IMR-90 (cell line): Measurements from ENCODE around the gene CDH22. TPM values are rescaled to one million over a fixed set of nuclear protein-coding genes. Genes with fewer than 3 reads are reported as not detected.

Experiments
- ATAC-seq: fragments of 200-7000 bp; cut with Tn5 transposase; 2 replicates; pipeline ENCODE4 v1.9.1; 2020; ENCODE audit warnings: low read depth, mild to moderate bottlenecking, moderate library complexity
- BruUV-seq: library from RNA; stranded (reverse); fragments of 400-500 nt; replicated peaks from 2 replicates; lab custom pipeline; 2021; lab: Mats Ljungman, UMichigan
- CTCF ChIA-PET: fragments of 300-600 bp; formaldehyde crosslinking; extraction: SDS; loops from one replicate; lab custom pipeline; 2021; ENCODE audit warnings: antibody characterized with exemption; lab: Yijun Ruan, JAX
- POLR2A ChIA-PET: fragments of 300-600 bp; sonication (Branson Sonifier 250); formaldehyde crosslinking; loops from one replicate; lab custom pipeline; 2022; ENCODE audit warnings: antibody characterized with exemption; ENCODE audit not compliant: unreplicated experiment; lab: Charles Lee
- DNase-seq: peaks from one replicate; pipeline ENCODE4 v3.0.0; 2013
- H2AFZ ChIP-seq: replicated peaks from 2 replicates; pipeline ENCODE3; 2013; ENCODE audit warnings: low read length, mild to moderate bottlenecking; ENCODE audit not compliant: poor library complexity
- H2AK5ac ChIP-seq: 2 replicates; pipeline ENCODE4 v1.6.1; 2013; ENCODE audit warnings: low read depth, low read length, inconsistent platforms
- H2AK9ac ChIP-seq: replicated peaks from 2 replicates; pipeline ENCODE3; 2013; ENCODE audit warnings: mild to moderate bottlenecking, low read depth, low read length, moderate library complexity; ENCODE audit not compliant: poor library complexity
- H2BK120ac ChIP-seq: 2 replicates; pipeline ENCODE4 v1.6.1; 2013; ENCODE audit warnings: low read depth, low read length, inconsistent platforms
- H2BK15ac ChIP-seq: 3 replicates; pipeline ENCODE4 v1.6.1; 2013; ENCODE audit warnings: low read depth, low read length, inconsistent platforms
- H2BK20ac ChIP-seq: 2 replicates; pipeline ENCODE4 v1.6.1; 2013; ENCODE audit warnings: low read depth, mild to moderate bottlenecking, inconsistent platforms, low read length, moderate library complexity
- H2BK5ac ChIP-seq: 2 replicates; pipeline ENCODE4 v1.6.1; 2013; ENCODE audit warnings: mild to moderate bottlenecking, low read depth, low read length, inconsistent platforms; ENCODE audit not compliant: poor library complexity, severe bottlenecking
- H3K14ac ChIP-seq: replicated peaks from 2 replicates; pipeline ENCODE4 v1.6.1; 2013; ENCODE audit warnings: low read depth, low read length, inconsistent platforms
- H3K18ac ChIP-seq: 2 replicates; pipeline ENCODE4 v1.6.1; 2013; ENCODE audit warnings: low read depth, low read length, control low read depth
- H3K23ac ChIP-seq: 2 replicates; pipeline ENCODE4 v1.6.1; 2013; ENCODE audit warnings: low read depth, low read length, inconsistent platforms
- H3K27ac ChIP-seq: 2 replicates; pipeline ENCODE4 v1.5.1; 2013; ENCODE audit warnings: mild to moderate bottlenecking, control low read depth, low read length; ENCODE audit not compliant: insufficient read depth
- H3K27me3 ChIP-seq: 2 replicates; pipeline ENCODE4 v1.6.1; 2013; ENCODE audit warnings: low read length; ENCODE audit not compliant: control insufficient read depth, insufficient read depth
- H3K36me3 ChIP-seq: 2 replicates; pipeline ENCODE4 v1.6.1; 2013; ENCODE audit warnings: low read length, mixed read lengths; ENCODE audit not compliant: control insufficient read depth, insufficient read depth
- H3K4ac ChIP-seq: 2 replicates; pipeline ENCODE4 v1.6.1; 2013; ENCODE audit warnings: low read depth, low read length, inconsistent platforms
- H3K4me1 ChIP-seq: 2 replicates; pipeline ENCODE4 v1.6.1; 2013; ENCODE audit warnings: low read length, mixed read lengths; ENCODE audit not compliant: control insufficient read depth, insufficient read depth
- H3K4me2 ChIP-seq: 2 replicates; pipeline ENCODE4 v1.6.1; 2013; ENCODE audit warnings: low read depth, mild to moderate bottlenecking, control low read depth, low read length, moderate library complexity
- H3K4me3 ChIP-seq: 2 replicates; pipeline ENCODE4 v1.5.1; 2013; ENCODE audit warnings: low read depth, mild to moderate bottlenecking, control low read depth, low read length, moderate library complexity; ENCODE audit not compliant: insufficient read depth
- H3K56ac ChIP-seq: 2 replicates; pipeline ENCODE4 v1.6.1; 2013; ENCODE audit warnings: low read length, inconsistent platforms; ENCODE audit not compliant: insufficient read depth; ENCODE audit errors: extremely low read depth
- H3K79me1 ChIP-seq, 2 experiments: 2 replicates each; pipeline ENCODE4 v1.6.1; 2013; ENCODE audit warnings: low read length in 2 of 2, inconsistent platforms in 1 of 2, low read depth in 1 of 2
- H3K9ac ChIP-seq: 2 replicates; pipeline ENCODE4 v1.6.1; 2013; ENCODE audit warnings: low read depth, low read length, control low read depth
- H3K9me1 ChIP-seq: 2 replicates; pipeline ENCODE4 v1.6.1; 2013; ENCODE audit warnings: low read length, inconsistent platforms; ENCODE audit not compliant: insufficient read depth
- H3K9me3 ChIP-seq: 2 replicates; pipeline ENCODE4 v1.6.1; 2013; ENCODE audit warnings: low read length; ENCODE audit not compliant: control insufficient read depth, insufficient read depth
- H4K20me1 ChIP-seq: 2 replicates; pipeline ENCODE4 v1.6.1; 2013; ENCODE audit warnings: low read length, inconsistent platforms; ENCODE audit not compliant: insufficient read depth
- H4K5ac ChIP-seq: 2 replicates; pipeline ENCODE4 v1.6.1; 2013; ENCODE audit warnings: mild to moderate bottlenecking, low read depth, low read length, control low read depth
- H4K8ac ChIP-seq, 2 experiments: 2 replicates each; pipeline ENCODE4 v1.6.1; 2013; ENCODE audit warnings: low read depth in 2 of 2, low read length in 2 of 2, control low read depth in 1 of 2, inconsistent platforms in 1 of 2
- H4K91ac ChIP-seq: 2 replicates; pipeline ENCODE4 v1.6.1; 2013; ENCODE audit warnings: low read depth, low read length, inconsistent platforms; ENCODE audit not compliant: insufficient read depth
- CEBPB ChIP-seq: IDR thresholded peaks from 2 replicates; pipeline ENCODE4 v1.6.1; 2012; ENCODE audit warnings: low read depth, low read length, improper control_type of control experiment
- CHD1 ChIP-seq: IDR thresholded peaks from 2 replicates; pipeline ENCODE4 v1.6.1; 2012; ENCODE audit warnings: low read depth, low read length, improper control_type of control experiment
- MAFK ChIP-seq: IDR thresholded peaks from 2 replicates; pipeline ENCODE4 v1.6.1; 2012; ENCODE audit warnings: low read depth, low read length, improper control_type of control experiment
- RCOR1 ChIP-seq: IDR thresholded peaks from 2 replicates; pipeline ENCODE4 v1.6.1; 2012; ENCODE audit warnings: mild to moderate bottlenecking, low read length, improper control_type of control experiment; ENCODE audit not compliant: insufficient replicate concordance
- WGBS, 2 experiments: methylation state at CpG; one replicate each; pipeline versions ENCODE4 v1.1.5 to v1.1.7; 2013; ENCODE audit warnings: missing lambda C conversion rate in 2 of 2; ENCODE audit not compliant: insufficient read length in 1 of 2; ENCODE audit errors: extremely low coverage in 2 of 2; 5-methylcytosine and 5-hydroxymethylcytosine counted together
- dilution Hi-C: fragments of 300-500 bp; cut with HindIII; formaldehyde crosslinking; loops from one replicate; pipeline ENCODE4 v1.14.3; 2018; ENCODE audit warnings: low sequenced_read_pairs; ENCODE audit not compliant: unreplicated experiment
- in situ Hi-C: fragments of 300-500 bp; cut with MboI; formaldehyde crosslinking; loops from 3 replicates; pipeline ENCODE4 v1.14.3; 2019; ENCODE audit warnings: low sequenced_read_pairs, inconsistent platforms, mixed read lengths
- intact Hi-C: fragments of 100-400 bp; cut with micrococcal nuclease; formaldehyde crosslinking; loops from 2 replicates; pipeline ENCODE4 v1.10.0; 2022
- polyA plus RNA-seq, 3 experiments: library from polyadenylated mRNA; depleted of rRNA; stranded (reverse); fragments of >200 nt; gene quantifications; 2 replicates each; pipeline ENCODE4 v1.2.3, GENCODE V29; 2012; ENCODE audit warnings: low replicate concordance in 1 of 3
- total RNA-seq: library from RNA; depleted of rRNA; stranded (reverse); fragments of >200 nt; gene quantifications from 2 replicates; pipeline ENCODE4 v1.2.3, GENCODE V29; 2012
- TF ChIP-seq, protein P1 (sequence below): conservative IDR thresholded peaks from 2 replicates; pipeline ENCODE4 v1.5.1; 2012; ENCODE audit warnings: mild to moderate bottlenecking, low read depth, low read length, improper control_type of control experiment

CDH22 gene
- total and polyA plus RNA-seq, 2 of the 4 experiments (the other 2 are of a cell fraction) = not detected

DNA sequence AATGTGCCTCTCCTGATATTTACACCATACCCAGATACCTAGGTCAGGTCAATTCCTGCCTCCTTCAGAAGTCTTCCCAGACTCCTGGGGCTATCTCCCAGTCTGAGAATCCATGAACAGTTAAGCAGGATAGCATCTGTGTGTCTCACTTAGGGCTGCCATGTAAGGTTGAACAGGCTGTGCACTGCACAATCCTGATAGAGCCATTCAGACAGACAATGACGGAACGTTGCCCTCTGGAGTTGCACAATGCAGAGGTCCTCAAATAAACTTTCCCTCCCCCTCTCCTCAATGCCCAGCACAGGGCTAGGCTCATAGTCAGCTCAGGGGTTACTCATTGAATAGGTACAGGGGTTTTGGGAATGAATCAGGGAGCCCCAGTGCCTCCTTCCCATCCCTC is 100.5 kb downstream of the CDH22 start:
- Histone ChIP-seq H2AK5ac (no peak overlapping the region), H3K9ac (no peak overlapping the region), H3K18ac (no peak overlapping the region), H4K91ac (no peak overlapping the region), H2BK120ac (no peak overlapping the region), H2BK20ac (no peak overlapping the region), H3K27me3 (peaks cover 57% of the 10 kb centered on the region), H3K9me1 (no peaks in the 10 kb centered on the region; the same call in 1 of the 2 replicates), H2AFZ (no peak overlapping the region), H3K9me3 (no peaks in the 10 kb centered on the region), H3K4ac (no peak overlapping the region), H3K27ac (no peak overlapping the region), H4K20me1 (no peaks in the 10 kb centered on the region), H2BK15ac (no peak overlapping the region), H4K5ac (no peak overlapping the region), H3K36me3 (no peaks in the 10 kb centered on the region), H3K4me1 (no peaks in the 10 kb centered on the region), H3K56ac (no peak overlapping the region), H4K8ac (no peak overlapping the region), H2AK9ac (no peak overlapping the region), H3K4me3 (no peak overlapping the region), H2BK5ac (no peak overlapping the region), H3K23ac (no peak overlapping the region), H3K14ac (no peak overlapping the region), H3K79me1 (no peaks in the 10 kb centered on the region), H3K4me2 (no peak overlapping the region)
- ChIA-PET POLR2A (no interaction called here), CTCF (no interaction called here)
- BruUV-seq = no TSS peak
- WGBS, 2 experiments = no CpG with 5 or more reads among the region's 2 CpGs
- dilution Hi-C loops = no loop called here
- no peak for ATAC-seq
- intact Hi-C loops = no loop called here
- in situ Hi-C loops = no loop called here
- no peak for TF ChIP-seq CEBPB
- TF ChIP-seq, protein P1, sequence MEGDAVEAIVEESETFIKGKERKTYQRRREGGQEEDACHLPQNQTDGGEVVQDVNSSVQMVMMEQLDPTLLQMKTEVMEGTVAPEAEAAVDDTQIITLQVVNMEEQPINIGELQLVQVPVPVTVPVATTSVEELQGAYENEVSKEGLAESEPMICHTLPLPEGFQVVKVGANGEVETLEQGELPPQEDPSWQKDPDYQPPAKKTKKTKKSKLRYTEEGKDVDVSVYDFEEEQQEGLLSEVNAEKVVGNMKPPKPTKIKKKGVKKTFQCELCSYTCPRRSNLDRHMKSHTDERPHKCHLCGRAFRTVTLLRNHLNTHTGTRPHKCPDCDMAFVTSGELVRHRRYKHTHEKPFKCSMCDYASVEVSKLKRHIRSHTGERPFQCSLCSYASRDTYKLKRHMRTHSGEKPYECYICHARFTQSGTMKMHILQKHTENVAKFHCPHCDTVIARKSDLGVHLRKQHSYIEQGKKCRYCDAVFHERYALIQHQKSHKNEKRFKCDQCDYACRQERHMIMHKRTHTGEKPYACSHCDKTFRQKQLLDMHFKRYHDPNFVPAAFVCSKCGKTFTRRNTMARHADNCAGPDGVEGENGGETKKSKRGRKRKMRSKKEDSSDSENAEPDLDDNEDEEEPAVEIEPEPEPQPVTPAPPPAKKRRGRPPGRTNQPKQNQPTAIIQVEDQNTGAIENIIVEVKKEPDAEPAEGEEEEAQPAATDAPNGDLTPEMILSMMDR = no peak
- no peak for TF ChIP-seq RCOR1
- TF ChIP-seq MAFK = no peak
- TF ChIP-seq CHD1 = no peak
- DNase-seq = no peak
